K562 (cell line): Measurements from ENCODE around the gene DNAJC18. TPM values are rescaled to one million over a fixed set of nuclear protein-coding genes. Genes with fewer than 3 reads are reported as not detected.

Experiments
- ATAC-seq: fragments of 200-7000 bp; cut with Tn5 transposase; 3 replicates; pipeline ENCODE4 v1.9.1; 2020; ENCODE audit warnings: moderate library complexity
- BruUV-seq: library from RNA; stranded (reverse); fragments of 400-500 nt; replicated peaks from 2 replicates; lab custom pipeline; 2021; lab: Mats Ljungman, UMichigan
- CTCF ChIA-PET: fragments of 300-600 bp; formaldehyde crosslinking; extraction: SDS; loops from one replicate; lab custom pipeline; 2021; ENCODE audit warnings: low intra/inter-chr PET ratio; lab: Yijun Ruan, JAX
- POLR2A ChIA-PET: fragments of 300-600, 350-650 bp; sonication (Branson Sonifier 250); formaldehyde crosslinking; extraction: SDS; loops from one replicate; lab custom pipeline; 2021; ENCODE audit warnings: antibody characterized with exemption, inconsistent platforms; lab: Yijun Ruan, JAX
- DNase-seq, 4 experiments: peaks; one replicate each; pipeline versions ENCODE4 v3.0.0 to v3.0.0-alpha.2; 2011 to 2018; ENCODE audit warnings: low spot score in 3 of 4, mixed read lengths in 3 of 4; ENCODE audit errors: extremely low read depth in 1 of 4
- FAIRE-seq: peaks from 2 replicates; lab custom pipeline; 2011; peaks lifted over from hg19 to GRCh38; lab: Jason Lieb, UNC
- H2AFZ ChIP-seq: 2 replicates; pipeline ENCODE4 v1.6.0; 2011; ENCODE audit warnings: low read depth, low read length, control low read depth, inconsistent platforms
- H3K27ac ChIP-seq: fragments of 200-600 bp; 3 replicates; pipeline ENCODE4 v1.8.0; 2011; ENCODE audit warnings: low read depth, mild to moderate bottlenecking, control low read depth, inconsistent platforms, low read length, moderate library complexity, mixed read lengths; ENCODE audit errors: extremely low read depth
- H3K27me3 ChIP-seq, 2 experiments: fragments of 300-600 bp in 1 of 2; 2 replicates in 1 of 2; 3 replicates in 1 of 2; pipeline versions ENCODE4 v1.6.0 to v1.8.0; 2011; ENCODE audit warnings: inconsistent platforms in 2 of 2, low read length in 2 of 2, mild to moderate bottlenecking in 1 of 2, mixed read lengths in 1 of 2, moderate library complexity in 1 of 2; ENCODE audit not compliant: control insufficient read depth in 2 of 2, insufficient read depth in 2 of 2
- H3K36me3 ChIP-seq: fragments of 300-600 bp; 3 replicates; pipeline ENCODE4 v1.8.0; 2011; ENCODE audit warnings: mild to moderate bottlenecking, low read length, inconsistent platforms; ENCODE audit not compliant: control insufficient read depth, insufficient read depth
- H3K4me1 ChIP-seq, 2 experiments: fragments of 200-600 bp in 1 of 2; replicated peaks in 1 of 2; 2 replicates in 1 of 2; 3 replicates in 1 of 2; pipeline versions ENCODE4 v1.5.1 to v1.8.0; 2011; ENCODE audit warnings: inconsistent platforms in 2 of 2, low read length in 2 of 2, mild to moderate bottlenecking in 1 of 2, mixed read lengths in 1 of 2, moderate library complexity in 1 of 2; ENCODE audit not compliant: control insufficient read depth in 2 of 2, insufficient read depth in 2 of 2
- H3K4me2 ChIP-seq: 2 replicates; pipeline ENCODE4 v1.6.1; 2011; ENCODE audit warnings: low read length, control low read depth, inconsistent platforms, mixed read lengths; ENCODE audit not compliant: insufficient read depth
- H3K4me3 ChIP-seq: fragments of 200-600 bp; sonication (generic), shearing (Covaris generic); 2 replicates; pipeline ENCODE4 v1.5.1; 2016; ENCODE audit warnings: control low read depth, inconsistent platforms
- H3K79me2 ChIP-seq: fragments of 200-600 bp; 3 replicates; pipeline ENCODE4 v1.8.0; 2011; ENCODE audit warnings: low read length, inconsistent platforms; ENCODE audit not compliant: control insufficient read depth, insufficient read depth
- H3K9ac ChIP-seq, 2 experiments: 2 replicates each; pipeline versions ENCODE4 v1.6.0 to v1.6.1; 2011; ENCODE audit warnings: low read depth in 2 of 2, low read length in 2 of 2, control low read depth in 1 of 2, inconsistent platforms in 1 of 2, mild to moderate bottlenecking in 1 of 2, mixed read lengths in 1 of 2; ENCODE audit not compliant: insufficient read depth in 1 of 2
- H3K9me1 ChIP-seq: one replicate; pipeline ENCODE4 v1.6.0; 2011; ENCODE audit warnings: inconsistent platforms, mild to moderate bottlenecking, low read length, moderate library complexity; ENCODE audit not compliant: control insufficient read depth, insufficient read depth
- H3K9me3 ChIP-seq: replicated peaks from 2 replicates; pipeline ENCODE4 v1.5.1; 2011; ENCODE audit warnings: low read depth, low read length, inconsistent platforms; ENCODE audit not compliant: control insufficient read depth, insufficient read depth
- H4K20me1 ChIP-seq: replicated peaks from 2 replicates; pipeline ENCODE4 v1.6.1; 2011; ENCODE audit warnings: low read length, inconsistent platforms, mixed read lengths; ENCODE audit not compliant: control insufficient read depth, insufficient read depth
- GABPB1 ChIP-seq: sonication (generic); formaldehyde crosslinking; IDR thresholded peaks from 2 replicates; pipeline ENCODE4 v1.8.0; 2022; ENCODE audit warnings: mild to moderate bottlenecking, missing genetic modification reagents
- KLF1 ChIP-seq: fragments of 450-650 bp; IDR thresholded peaks from 2 replicates; pipeline ENCODE4 v1.6.1; 2016; ENCODE audit warnings: missing genetic modification characterization, missing compliant biosample characterization
- MECOM ChIP-seq: fragments of 250-450 bp; sonication (Bioruptor Pico); IDR thresholded peaks from 2 replicates; pipeline ENCODE4 v1.8.0; 2022; ENCODE audit warnings: inconsistent platforms
- SAFB2 ChIP-seq: fragments of 200-400 bp; formaldehyde crosslinking; IDR thresholded peaks from 2 replicates; pipeline ENCODE4 v1.6.1; 2018; ENCODE audit warnings: borderline replicate concordance, low read length, low read depth, moderate library complexity; ENCODE audit not compliant: severe bottlenecking
- SMARCE1 ChIP-seq: fragments of 450-650 bp; IDR thresholded peaks from 2 replicates; pipeline ENCODE4 v1.7.1; 2016; ENCODE audit warnings: mild to moderate bottlenecking
- ZNF830 ChIP-seq: fragments of 250-450 bp; sonication (Bioruptor Pico); IDR thresholded peaks from 2 replicates; pipeline ENCODE4 v1.5.0; 2021; ENCODE audit warnings: mild to moderate bottlenecking
- WGBS: fragments of 100-300 bp; shearing (Covaris generic); methylation state at CpG from one replicate; pipeline ENCODE4 v1.1.6; 2016; ENCODE audit warnings: low coverage, mixed read lengths; ENCODE audit not compliant: insufficient coverage; ENCODE audit errors: missing lambda C conversion rate; 5-methylcytosine and 5-hydroxymethylcytosine counted together
- in situ Hi-C: fragments of 300-500 bp; cut with MboI; formaldehyde crosslinking; loops from 4 replicates; pipeline ENCODE4 v1.15.0; 2018; ENCODE audit warnings: inconsistent platforms, mixed read lengths
- intact Hi-C: fragments of 100-400 bp; cut with micrococcal nuclease; formaldehyde crosslinking; loops from 2 replicates; pipeline ENCODE4 v1.14.2; 2022
- polyA plus RNA-seq, 8 experiments: library from polyadenylated mRNA; depleted of rRNA in 4 of 8; stranded (reverse) in 5 of 8; unstranded in 3 of 8; fragments of >200 nt; fragmentation: Nextera tagmentation in 2 of 8; fragmentation: Illumina TruSeq in 1 of 8; extraction: Ambion mirVana in 2 of 8; extraction: Trizol in 1 of 8; gene quantifications; 2 replicates each; pipeline versions ENCODE4 v1.2.1 to v1.2.3, GENCODE V29; 2011 to 2014; ENCODE audit warnings: inconsistent platforms in 1 of 8, missing spikeins in 1 of 8
- total RNA-seq, 7 experiments: library from RNA; depleted of rRNA in 6 of 7; stranded (reverse); fragments of >200 nt in 6 of 7; fragmentation: Illumina TruSeq in 2 of 7; extraction: Trizol in 2 of 7; gene quantifications; 2 replicates each; pipeline versions ENCODE4 v1.2.1 to v1.2.3, GENCODE V29; 2011 to 2021; ENCODE audit warnings: low replicate concordance in 1 of 7
- TF ChIP-seq, protein P1 (sequence below): IDR thresholded peaks from 2 replicates; pipeline ENCODE4 v1.6.1; 2012; ENCODE audit warnings: low read depth, low read length, improper control_type of control experiment, borderline replicate concordance
- TF ChIP-seq, protein P2 (sequence below): IDR thresholded peaks from 2 replicates; pipeline ENCODE4 v1.6.1; 2011; ENCODE audit not compliant: insufficient read length; ENCODE audit errors: extremely low read depth
- TF ChIP-seq, protein P3 (sequence below): fragments of 450-650 bp; formaldehyde crosslinking; IDR thresholded peaks from 2 replicates; pipeline ENCODE4 v1.4.0; 2020; ENCODE audit warnings: mild to moderate bottlenecking, moderate library complexity
- TF ChIP-seq, protein P4 (sequence below): fragments of 450-650 bp; conservative IDR thresholded peaks from 2 replicates; pipeline ENCODE4 v1.6.1; 2016; ENCODE audit warnings: missing genetic modification characterization, low read depth, mild to moderate bottlenecking, control low read depth, missing compliant biosample characterization
- TF ChIP-seq, protein P5 (sequence below): fragments of 250-450 bp; sonication (Bioruptor Pico); IDR thresholded peaks from 2 replicates; pipeline ENCODE4 v1.8.0; 2022; ENCODE audit warnings: moderate library complexity, mild to moderate bottlenecking, inconsistent platforms
- TF ChIP-seq, protein P6 (sequence below): sonication (generic); formaldehyde crosslinking; IDR thresholded peaks from 2 replicates; pipeline ENCODE4 v1.8.0; 2022; ENCODE audit warnings: missing genetic modification reagents, mild to moderate bottlenecking, borderline replicate concordance

The DNAJC18 gene
- total and polyA plus RNA-seq, 9 of the 15 experiments (the other 6 are each of a cell fraction or from before 2014, with no cell fraction given) = 1.5 to 13.3 (median 7.5) TPM

DNA sequence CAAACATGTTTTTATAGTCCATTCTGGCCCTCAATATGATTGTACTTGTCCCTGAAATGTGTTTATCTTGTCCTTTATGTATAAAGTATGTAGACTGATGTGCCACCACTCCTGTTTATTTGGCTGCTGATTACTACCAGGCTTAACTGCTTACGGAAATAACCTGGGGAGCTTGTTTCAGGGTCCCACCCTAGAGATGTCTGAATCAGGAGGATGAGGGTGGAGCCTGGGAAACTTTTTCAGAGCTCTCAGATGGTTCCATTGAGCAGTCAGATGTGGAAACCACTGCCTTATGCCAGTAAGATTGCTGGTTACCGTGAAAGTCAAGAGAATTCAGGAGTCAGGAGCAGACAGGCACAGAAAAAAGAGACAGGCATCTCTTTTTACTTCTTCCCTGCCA, 75.4 kb downstream of the DNAJC18 start (continued):
- TF ChIP-seq, protein P1, sequence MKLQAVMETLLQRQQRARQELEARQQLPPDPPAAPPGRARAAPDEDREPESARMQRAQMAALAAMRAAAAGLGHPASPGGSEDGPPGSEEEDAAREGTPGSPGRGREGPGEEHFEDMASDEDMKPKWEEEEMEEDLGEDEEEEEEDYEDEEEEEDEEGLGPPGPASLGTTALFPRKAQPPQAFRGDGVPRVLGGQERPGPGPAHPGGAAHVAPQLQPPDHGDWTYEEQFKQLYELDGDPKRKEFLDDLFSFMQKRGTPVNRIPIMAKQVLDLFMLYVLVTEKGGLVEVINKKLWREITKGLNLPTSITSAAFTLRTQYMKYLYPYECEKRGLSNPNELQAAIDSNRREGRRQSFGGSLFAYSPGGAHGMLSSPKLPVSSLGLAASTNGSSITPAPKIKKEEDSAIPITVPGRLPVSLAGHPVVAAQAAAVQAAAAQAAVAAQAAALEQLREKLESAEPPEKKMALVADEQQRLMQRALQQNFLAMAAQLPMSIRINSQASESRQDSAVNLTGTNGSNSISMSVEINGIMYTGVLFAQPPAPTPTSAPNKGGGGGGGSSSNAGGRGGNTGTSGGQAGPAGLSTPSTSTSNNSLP = no peak
- no peak for TF ChIP-seq SAFB2
- TF ChIP-seq, all 486 proteins: peak for 0

DNA sequence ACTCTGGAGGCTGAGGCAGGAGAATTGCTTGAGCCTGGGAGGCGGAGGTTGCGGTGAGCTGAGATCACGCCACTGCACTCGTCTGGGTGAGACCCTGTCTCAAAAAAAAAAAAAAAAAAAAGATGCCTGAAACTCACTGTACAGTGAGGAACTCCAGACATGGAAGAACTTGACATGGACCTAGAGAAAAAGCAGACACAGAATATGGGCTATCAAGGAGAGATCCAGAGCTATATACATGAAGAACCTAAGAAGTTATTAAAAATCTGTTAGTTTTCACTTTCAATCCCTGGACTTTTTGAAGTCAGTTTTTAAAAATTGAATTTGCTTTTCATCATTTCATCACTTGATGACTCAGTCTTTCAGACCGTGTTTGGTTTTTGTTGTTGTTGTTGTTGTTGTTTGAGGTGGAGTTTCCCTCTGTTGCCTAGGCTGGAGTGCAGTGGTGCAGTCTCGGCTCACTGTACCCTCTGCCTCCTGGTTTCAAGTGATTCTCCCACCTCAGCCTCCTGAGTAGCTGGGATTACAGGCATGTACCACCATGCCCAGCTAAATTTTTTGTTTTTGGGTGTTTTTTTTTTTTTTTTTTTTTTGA, 77.4 kb downstream of the DNAJC18 start:
- no peak for ATAC-seq
- intact Hi-C loops = no loop called here
- CTCF ChIA-PET = no interaction called here
- no peaks in the 10 kb centered on the region for H3K9me1 ChIP-seq
- peaks cover 51% of the 10 kb centered on the region for H3K79me2 ChIP-seq
- no peak for FAIRE-seq
- no peak overlapping the region for H3K27ac ChIP-seq
- no peak for DNase-seq
- H3K4me1 ChIP-seq = no peaks in the 10 kb centered on the region
- no TSS peak for BruUV-seq
- 85% methylated on average over 6 of the region's 6 CpGs for WGBS
- H3K27me3 ChIP-seq = no peaks in the 10 kb centered on the region
- in situ Hi-C loops = no loop called here
- H3K36me3 ChIP-seq = peaks cover 53% of the 10 kb centered on the region
- POLR2A ChIA-PET = interaction anchor here (0.7 to 1.5 kb wide), 2 partner anchors 8 to 89 kb away, joined by 3 to 5 read pairs; no protein-coding TSS in a partner anchor
- peaks cover 9% of the 10 kb centered on the region; the same call in 1 of the 2 replicates for H4K20me1 ChIP-seq
- H2AFZ ChIP-seq = no peak overlapping the region
- TF ChIP-seq KLF1 (tag) = no peak
- TF ChIP-seq, protein P2, sequence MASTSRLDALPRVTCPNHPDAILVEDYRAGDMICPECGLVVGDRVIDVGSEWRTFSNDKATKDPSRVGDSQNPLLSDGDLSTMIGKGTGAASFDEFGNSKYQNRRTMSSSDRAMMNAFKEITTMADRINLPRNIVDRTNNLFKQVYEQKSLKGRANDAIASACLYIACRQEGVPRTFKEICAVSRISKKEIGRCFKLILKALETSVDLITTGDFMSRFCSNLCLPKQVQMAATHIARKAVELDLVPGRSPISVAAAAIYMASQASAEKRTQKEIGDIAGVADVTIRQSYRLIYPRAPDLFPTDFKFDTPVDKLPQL = no peak
- TF ChIP-seq SMARCE1 = no peak
- TF ChIP-seq, protein P3, sequence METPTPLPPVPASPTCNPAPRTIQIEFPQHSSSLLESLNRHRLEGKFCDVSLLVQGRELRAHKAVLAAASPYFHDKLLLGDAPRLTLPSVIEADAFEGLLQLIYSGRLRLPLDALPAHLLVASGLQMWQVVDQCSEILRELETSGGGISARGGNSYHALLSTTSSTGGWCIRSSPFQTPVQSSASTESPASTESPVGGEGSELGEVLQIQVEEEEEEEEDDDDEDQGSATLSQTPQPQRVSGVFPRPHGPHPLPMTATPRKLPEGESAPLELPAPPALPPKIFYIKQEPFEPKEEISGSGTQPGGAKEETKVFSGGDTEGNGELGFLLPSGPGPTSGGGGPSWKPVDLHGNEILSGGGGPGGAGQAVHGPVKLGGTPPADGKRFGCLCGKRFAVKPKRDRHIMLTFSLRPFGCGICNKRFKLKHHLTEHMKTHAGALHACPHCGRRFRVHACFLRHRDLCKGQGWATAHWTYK (CRISPR knock-in tag) = no peak
- TF ChIP-seq, protein P4, sequence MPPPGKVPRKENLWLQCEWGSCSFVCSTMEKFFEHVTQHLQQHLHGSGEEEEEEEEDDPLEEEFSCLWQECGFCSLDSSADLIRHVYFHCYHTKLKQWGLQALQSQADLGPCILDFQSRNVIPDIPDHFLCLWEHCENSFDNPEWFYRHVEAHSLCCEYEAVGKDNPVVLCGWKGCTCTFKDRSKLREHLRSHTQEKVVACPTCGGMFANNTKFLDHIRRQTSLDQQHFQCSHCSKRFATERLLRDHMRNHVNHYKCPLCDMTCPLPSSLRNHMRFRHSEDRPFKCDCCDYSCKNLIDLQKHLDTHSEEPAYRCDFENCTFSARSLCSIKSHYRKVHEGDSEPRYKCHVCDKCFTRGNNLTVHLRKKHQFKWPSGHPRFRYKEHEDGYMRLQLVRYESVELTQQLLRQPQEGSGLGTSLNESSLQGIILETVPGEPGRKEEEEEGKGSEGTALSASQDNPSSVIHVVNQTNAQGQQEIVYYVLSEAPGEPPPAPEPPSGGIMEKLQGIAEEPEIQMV = no peak
- TF ChIP-seq, protein P5, sequence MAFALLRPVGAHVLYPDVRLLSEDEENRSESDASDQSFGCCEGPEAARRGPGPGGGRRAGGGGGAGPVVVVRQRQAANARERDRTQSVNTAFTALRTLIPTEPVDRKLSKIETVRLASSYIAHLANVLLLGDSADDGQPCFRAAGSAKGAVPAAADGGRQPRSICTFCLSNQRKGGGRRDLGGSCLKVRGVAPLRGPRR = no peak
- TF ChIP-seq, protein P6, sequence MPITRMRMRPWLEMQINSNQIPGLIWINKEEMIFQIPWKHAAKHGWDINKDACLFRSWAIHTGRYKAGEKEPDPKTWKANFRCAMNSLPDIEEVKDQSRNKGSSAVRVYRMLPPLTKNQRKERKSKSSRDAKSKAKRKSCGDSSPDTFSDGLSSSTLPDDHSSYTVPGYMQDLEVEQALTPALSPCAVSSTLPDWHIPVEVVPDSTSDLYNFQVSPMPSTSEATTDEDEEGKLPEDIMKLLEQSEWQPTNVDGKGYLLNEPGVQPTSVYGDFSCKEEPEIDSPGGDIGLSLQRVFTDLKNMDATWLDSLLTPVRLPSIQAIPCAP (CRISPR knock-in tag) = no peak
- no peak for TF ChIP-seq ZNF830
- no peak for TF ChIP-seq MECOM (CRISPR knock-in tag)
- no peak for TF ChIP-seq GABPB1 (CRISPR knock-in tag)
- no peak overlapping the region for H3K4me2 ChIP-seq
- no peak overlapping the region for H3K4me3 ChIP-seq
- no peak overlapping the region for H3K9ac ChIP-seq
- H3K9me3 ChIP-seq = no peaks in the 10 kb centered on the region
